Stimulated activated CD4-positive, alpha-beta T cell treated with anti-CD3 and anti-CD28 coated beads, Interleukin-1b, Interleukin-23, amount 100 ng/mL, for 24 hours (primary cell): ENCODE measurements around the gene PDXDC1.
"Not testable (repeated sequence)": the region's sequence is repeated elsewhere in the genome, so short reads cannot be mapped to it uniquely, and the experiment has no call there.

ENCODE experiments used
- DNase-seq, 4 experiments: peaks; one replicate each; pipeline ENCODE4 v3.0.0-alpha.2; 2020; ENCODE audit warnings: low read depth in 4 of 4, low spot score in 1 of 4

The PDXDC1 gene

DNA sequence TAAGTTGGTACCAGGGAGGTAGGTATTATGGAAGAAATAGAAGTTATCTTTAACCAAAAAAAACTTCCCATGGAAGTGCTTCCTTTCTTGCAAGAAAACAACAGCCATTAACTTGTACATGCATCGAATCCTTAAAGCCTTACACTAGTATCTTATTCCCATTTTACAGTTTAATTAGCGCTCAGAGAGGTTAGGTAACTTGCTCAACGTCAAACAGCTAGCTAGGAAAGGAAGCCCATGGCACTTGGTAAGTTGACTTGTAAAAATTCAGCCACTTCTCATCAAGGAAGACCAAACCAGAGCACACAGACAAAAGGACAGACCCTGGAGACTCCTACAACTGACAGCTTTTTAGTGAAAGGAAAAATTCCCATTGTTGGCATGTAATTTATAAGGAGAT is 84.5 kb downstream of the PDXDC1 start:
- DNase-seq: no peak

- DNase-seq: not testable (repeated sequence)
Measured at GRCh38 chr16:15062085-15062810, 87.4 kb downstream of the PDXDC1 start.

GRCh38 chr16:15065961-15066360 is 91.1 kb downstream of the PDXDC1 start:
- DNase-seq: not testable (repeated sequence)

GRCh38 chr16:15066690-15067089 is 91.9 kb downstream of the PDXDC1 start:
- not testable (repeated sequence) for DNase-seq

GRCh38 chr16:15071013-15071412 is 96.2 kb downstream of the PDXDC1 start:
- DNase-seq: not testable (repeated sequence)

- DNase-seq: not testable (repeated sequence)
Measured at GRCh38 chr16:15071916-15072769, 97.3 kb downstream of the PDXDC1 start.

- no peak for DNase-seq
Measured at GRCh38 chr16:15073101-15073500, 98.3 kb downstream of the PDXDC1 start.

DNA sequence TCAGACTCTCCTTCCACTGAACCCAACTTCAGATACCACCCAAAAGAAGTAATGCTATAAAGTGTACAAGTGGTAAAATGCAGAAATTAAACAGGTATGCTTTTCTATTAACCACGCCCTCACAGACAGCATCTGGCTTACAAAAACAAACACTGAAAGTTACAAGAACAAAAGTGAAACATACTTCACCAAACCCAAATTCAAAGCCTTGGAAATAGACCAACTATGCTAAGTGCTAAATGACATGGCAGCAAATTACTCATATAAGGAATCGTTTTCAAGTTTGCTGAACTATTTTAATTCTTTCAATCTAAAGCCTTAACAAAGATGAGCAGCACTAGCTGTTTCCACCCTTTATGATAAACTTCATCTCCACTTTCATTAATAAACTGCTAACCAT is 101.3 kb downstream of the PDXDC1 start:
- not testable (repeated sequence) for DNase-seq

DNA sequence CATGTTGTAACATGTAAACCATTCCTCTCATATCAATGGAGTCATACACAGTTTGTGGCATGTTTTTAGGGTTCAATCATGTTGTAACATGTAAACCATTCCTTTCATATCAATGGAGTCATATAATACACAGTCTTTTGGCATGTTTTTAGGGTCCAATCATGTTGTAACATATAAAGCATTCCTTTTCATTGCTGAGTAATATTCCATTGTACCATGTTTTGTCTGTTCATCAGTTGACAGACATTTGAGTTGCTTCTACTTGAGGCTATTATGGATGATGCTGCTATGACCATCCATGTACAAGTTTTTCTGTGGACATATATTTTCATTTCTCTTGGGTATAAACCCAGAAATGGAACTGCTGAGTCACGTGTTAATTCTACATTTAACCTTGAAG is 106.1 kb downstream of the PDXDC1 start:
- DNase-seq: not testable (repeated sequence)

DNA sequence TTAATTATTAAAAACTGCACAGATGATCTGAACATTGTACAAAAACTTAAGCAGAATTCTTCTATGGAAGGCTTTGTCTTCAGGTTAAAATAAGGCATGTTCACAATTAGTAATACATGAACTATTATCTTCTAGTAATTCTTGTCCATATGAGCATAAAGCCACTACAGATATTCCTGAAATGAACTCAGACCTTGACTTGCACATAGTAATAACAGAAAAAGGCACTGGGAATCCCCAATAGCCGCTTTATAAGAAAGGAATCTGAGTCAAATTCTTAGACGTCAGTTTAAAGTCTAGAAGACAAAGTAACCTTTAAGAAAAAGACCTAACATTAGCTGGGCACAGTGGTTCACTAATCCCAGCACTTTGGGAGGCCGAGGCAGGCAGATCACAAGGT is 108.0 kb downstream of the PDXDC1 start:
- DNase-seq: not testable (repeated sequence)

GRCh38 chr16:15090663-15091269 is 115.9 kb downstream of the PDXDC1 start:
- DNase-seq: not testable (repeated sequence)

DNA sequence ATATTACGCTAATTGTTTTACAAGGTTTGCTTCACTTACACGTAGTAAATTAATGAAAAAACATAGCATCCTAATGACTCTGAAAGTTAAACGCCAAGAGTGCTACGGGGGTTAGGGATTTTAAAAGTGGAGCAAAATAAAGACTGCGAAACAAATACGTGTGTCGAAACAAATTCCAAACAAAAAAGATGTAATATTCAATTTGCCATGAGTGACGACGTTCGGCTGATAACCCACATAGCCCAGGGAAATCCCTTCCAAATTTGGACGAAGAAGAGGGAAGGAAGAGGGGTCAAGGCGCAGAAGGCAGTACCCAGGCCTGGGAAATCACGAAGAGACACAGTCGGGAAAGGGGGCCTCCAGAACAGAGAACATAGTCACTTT is 118.7 kb downstream of the PDXDC1 start:
- not testable (repeated sequence) for DNase-seq

DNA sequence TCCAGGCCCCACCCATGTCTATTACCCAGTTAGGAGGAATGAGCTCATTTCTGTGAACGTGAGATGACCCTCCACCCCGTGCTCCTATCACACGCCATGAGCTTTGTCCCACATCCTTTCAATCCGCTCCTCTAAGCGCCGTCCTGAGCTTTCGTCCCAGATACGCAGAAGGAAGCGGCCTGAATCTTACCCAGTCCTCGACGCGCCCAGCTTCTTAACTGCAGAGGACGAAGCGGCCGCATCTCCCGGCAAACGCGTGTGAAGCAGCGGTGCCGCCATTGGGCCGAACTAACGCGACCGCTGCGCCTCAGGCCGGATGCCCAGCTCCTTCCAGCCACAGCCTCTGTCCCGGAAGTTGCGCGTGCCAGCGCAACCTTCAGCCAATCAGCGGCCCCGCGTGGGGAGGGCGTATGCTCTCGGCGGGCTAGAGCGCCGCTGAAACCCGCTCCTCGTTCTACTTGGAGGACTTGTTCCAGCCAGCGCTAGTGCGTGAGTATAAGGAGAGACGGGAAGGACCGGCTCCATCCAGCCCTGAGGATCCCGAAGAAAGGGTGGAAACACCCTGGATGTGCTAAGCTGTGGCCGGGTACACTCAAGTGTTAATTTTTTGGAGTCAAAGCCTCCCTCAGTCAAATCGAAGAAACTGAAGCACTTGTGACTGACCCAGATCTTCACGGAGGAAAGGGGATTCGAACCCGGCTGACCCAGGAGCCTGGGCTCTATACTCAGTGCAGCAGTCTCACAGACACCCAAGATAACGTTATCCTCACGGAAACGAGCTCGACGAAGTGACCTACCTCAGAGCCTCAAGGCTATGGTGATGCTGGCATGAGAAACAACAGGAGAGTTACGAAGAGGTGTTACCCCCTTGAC is 119.4 kb downstream of the PDXDC1 start, which contains the start of gene RRN3:
RRN3 (minus strand) TSS at position 318 of the 873 bp plus-strand sequence; CDS start at position 279, 39 bp downstream.
- DNase-seq: peak; percentile 68 to 86 (median 78)

DNA sequence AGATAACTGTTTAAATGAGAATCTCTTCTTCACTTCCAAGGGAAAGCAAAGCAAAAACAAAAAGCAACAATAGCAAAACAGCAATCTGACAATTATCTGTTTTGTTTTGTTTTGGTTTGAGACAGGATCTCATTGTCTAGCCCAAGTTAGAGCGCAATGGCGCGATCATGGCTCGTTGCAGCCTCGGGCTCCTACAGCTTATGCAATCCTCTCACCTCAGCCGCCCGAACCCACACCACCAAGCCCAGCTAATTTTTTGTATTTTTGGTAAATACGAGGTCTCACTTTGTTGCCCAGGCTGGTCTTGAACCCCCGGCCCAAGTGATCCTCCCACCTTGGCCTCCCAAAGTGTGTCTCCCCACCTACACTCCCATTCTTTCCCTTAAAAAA is 121.8 kb downstream of the PDXDC1 start:
- not testable (repeated sequence) for DNase-seq

DNA sequence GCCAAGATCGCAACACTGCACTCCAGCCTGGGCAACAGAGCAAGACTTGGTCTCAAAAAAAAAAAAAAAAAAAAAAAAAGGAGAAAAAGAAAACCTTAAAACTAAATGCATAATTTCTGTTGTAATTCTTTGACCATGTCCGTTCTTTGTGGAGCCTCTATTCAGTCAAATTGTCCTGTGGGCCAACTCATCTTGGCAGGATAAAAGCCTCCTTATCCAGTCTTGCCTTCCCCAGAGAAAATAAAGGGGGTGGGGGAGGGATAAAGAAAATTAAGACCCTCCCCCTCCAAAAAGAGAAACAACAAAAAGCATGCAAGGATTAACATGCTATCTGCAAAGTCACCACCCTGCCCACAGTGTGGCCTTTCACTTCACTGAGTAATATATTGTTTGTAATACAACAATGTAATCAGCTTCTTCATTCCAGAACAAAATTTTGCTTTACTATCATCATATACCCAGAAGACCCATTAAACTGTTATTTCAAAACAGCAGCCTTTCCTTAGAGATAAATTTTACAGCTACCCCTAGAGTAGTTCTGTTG is 124.6 kb downstream of the PDXDC1 start:
- DNase-seq: not testable (repeated sequence)

GRCh38 chr16:15100372-15100987 is 125.7 kb downstream of the PDXDC1 start:
- not testable (repeated sequence) for DNase-seq

DNA sequence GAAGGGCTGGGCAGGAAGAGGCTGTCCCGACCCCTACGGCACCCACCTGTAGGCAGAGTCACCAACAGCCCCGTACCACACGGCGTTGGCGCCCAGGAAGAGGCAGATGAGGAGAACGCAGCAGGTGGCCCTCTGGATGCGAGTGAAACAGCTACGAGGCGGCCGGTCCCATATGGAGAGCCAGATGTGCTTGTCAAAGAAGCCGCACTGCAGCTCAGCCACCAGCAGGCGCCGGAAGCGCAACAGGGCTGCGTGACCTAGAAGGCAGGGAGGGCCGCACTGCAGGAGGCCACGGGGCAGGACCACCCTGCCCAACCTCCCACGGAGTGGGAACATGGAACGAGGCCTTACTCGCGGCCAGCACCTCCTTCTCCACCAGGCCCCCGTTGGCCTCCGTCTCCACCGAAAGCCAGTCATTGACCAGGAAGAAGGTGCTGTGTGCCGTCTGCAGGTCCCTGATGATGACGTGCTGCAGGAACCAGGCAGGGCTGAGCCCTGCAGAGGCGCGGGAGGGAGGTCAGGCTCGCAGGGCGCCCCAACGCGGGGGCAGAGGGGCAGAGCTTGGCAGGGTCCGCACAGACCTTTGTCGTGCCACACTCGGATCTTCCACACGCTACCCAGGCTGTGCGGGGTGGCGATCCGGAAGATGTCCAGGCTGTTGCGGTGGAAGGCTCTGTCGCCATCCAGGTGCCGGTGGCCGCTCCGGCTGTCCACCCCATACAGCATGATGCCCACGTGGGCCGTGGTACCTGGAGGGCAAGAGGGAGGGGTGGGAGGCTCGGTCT is 153.0 kb downstream of the PDXDC1 start:
- DNase-seq: not testable (repeated sequence)

GRCh38 chr16:15130256-15130932 is 155.6 kb downstream of the PDXDC1 start:
- not testable (repeated sequence) for DNase-seq
